Endodermal cell (in vitro differentiated cells): Measurements from ENCODE around the gene DCP2. TPM values are rescaled to one million over a fixed set of nuclear protein-coding genes. Genes with fewer than 3 reads are reported as not detected.

Source experiments
- DNase-seq: peaks from one replicate; pipeline ENCODE4 v3.0.0-alpha.2; 2017
- H3K27ac ChIP-seq: 2 replicates; pipeline ENCODE4 v1.5.1; 2013; ENCODE audit warnings: mild to moderate bottlenecking, low read depth, low read length, moderate library complexity
- H3K27me3 ChIP-seq: 2 replicates; pipeline ENCODE4 v1.6.1; 2013; ENCODE audit warnings: mild to moderate bottlenecking, low read length, moderate library complexity; ENCODE audit not compliant: insufficient read depth, control insufficient read depth, poor library complexity, severe bottlenecking
- H3K36me3 ChIP-seq: 2 replicates; pipeline ENCODE4 v1.7.0; 2013; ENCODE audit warnings: mild to moderate bottlenecking, low read length, moderate library complexity; ENCODE audit not compliant: control insufficient read depth, insufficient read depth
- H3K4me1 ChIP-seq: one replicate; pipeline ENCODE4 v1.7.0; 2013; ENCODE audit warnings: low read length; ENCODE audit not compliant: control insufficient read depth, insufficient read depth
- H3K4me3 ChIP-seq: 2 replicates; pipeline ENCODE4 v1.5.1; 2013; ENCODE audit warnings: mild to moderate bottlenecking, low read length, moderate library complexity
- H3K9ac ChIP-seq: 2 replicates; pipeline ENCODE4 v1.6.1; 2013; ENCODE audit warnings: mild to moderate bottlenecking, low read length, moderate library complexity; ENCODE audit not compliant: poor library complexity, severe bottlenecking; ENCODE audit errors: extremely low read depth
- H3K9me3 ChIP-seq: 2 replicates; pipeline ENCODE4 v1.6.1; 2013; ENCODE audit warnings: mild to moderate bottlenecking, low read length, moderate library complexity; ENCODE audit not compliant: control insufficient read depth
- H3K27ac Mint-ChIP-seq: 2 replicates; pipeline ENCODE4 v1.8.0; 2020; ENCODE audit warnings: mixed read lengths
- H3K27me3 Mint-ChIP-seq: 2 replicates; pipeline ENCODE4 v1.8.0; 2021; ENCODE audit warnings: mild to moderate bottlenecking, mixed read lengths; ENCODE audit not compliant: insufficient read depth
- H3K36me3 Mint-ChIP-seq: 2 replicates; pipeline ENCODE4 v1.8.0; 2020; ENCODE audit warnings: low read depth, mixed read lengths
- H3K4me1 Mint-ChIP-seq: 2 replicates; pipeline ENCODE4 v1.8.0; 2020; ENCODE audit warnings: mixed read lengths
- H3K4me3 Mint-ChIP-seq: 2 replicates; pipeline ENCODE4 v1.8.0; 2020; ENCODE audit warnings: mild to moderate bottlenecking, moderate library complexity, mixed read lengths
- H3K9me3 Mint-ChIP-seq: 2 replicates; pipeline ENCODE4 v1.8.0; 2020; ENCODE audit warnings: mild to moderate bottlenecking, mixed read lengths
- CTCF ChIP-seq: fragments of 200-600 bp; sonication (generic); conservative IDR thresholded peaks from 2 replicates; pipeline ENCODE4 v1.5.0; 2021; ENCODE audit warnings: antibody characterized with exemption, mild to moderate bottlenecking
- WGBS, 2 experiments: methylation state at CpG; one replicate each; pipeline versions ENCODE4 v1.1.5 to v1.1.7; 2013; ENCODE audit warnings: missing lambda C conversion rate in 2 of 2, mixed read lengths in 1 of 2; ENCODE audit not compliant: insufficient coverage in 1 of 2, insufficient read length in 1 of 2; 5-methylcytosine and 5-hydroxymethylcytosine counted together
- total RNA-seq, 2 donors: library from RNA; stranded (reverse); fragmentation: NEBNext Ultra II Directional in 1 of 2; extraction: Animal tissue kit (Norgen Biotek cat#: 25700) in 1 of 2; gene quantifications; 2 replicates in 1 of 2; 3 replicates in 1 of 2; pipeline ENCODE4 v1.2.1, GENCODE V29; 2021

DCP2 gene
- total RNA-seq, 2 donors from 2014 or later, result 152 to 154 TPM

- Mint-ChIP-seq H3K27ac (no peak overlapping the region), H3K4me3 (no peak overlapping the region), H3K9me3 (no peaks in the 10 kb centered on the region), H3K4me1 (peaks cover 2% of the 10 kb centered on the region), H3K36me3 (peaks cover 94% of the 10 kb centered on the region), H3K27me3 (no peaks in the 10 kb centered on the region)
- no peak overlapping the region for H3K9ac ChIP-seq
- WGBS, 2 experiments, result 80 to 100% methylated on average over 1 to 2 of the region's 2 CpGs
- no peak for TF ChIP-seq CTCF
- no peak overlapping the region for H3K4me3 ChIP-seq
- H3K36me3 ChIP-seq, result peaks cover 100% of the 10 kb centered on the region
- no peaks in the 10 kb centered on the region for H3K9me3 ChIP-seq
- no peaks in the 10 kb centered on the region for H3K4me1 ChIP-seq
- no peak for DNase-seq
- H3K27ac ChIP-seq, result no peak overlapping the region
- no peaks in the 10 kb centered on the region for H3K27me3 ChIP-seq
These were observed 89.0 kb downstream of the DCP2 start for GRCh38 chr5:113065626-113066025.

GRCh38 chr5:113067635-113068344 lies 91.2 kb downstream of the DCP2 start:
- Mint-ChIP-seq H3K4me3 (no peak overlapping the region), H3K9me3 (no peaks in the 10 kb centered on the region), H3K27me3 (no peaks in the 10 kb centered on the region), H3K4me1 (peaks cover 2% of the 10 kb centered on the region), H3K27ac (no peak overlapping the region), H3K36me3 (peaks cover 94% of the 10 kb centered on the region)
- no peak for TF ChIP-seq CTCF
- H3K27me3 ChIP-seq, result no peaks in the 10 kb centered on the region
- no peaks in the 10 kb centered on the region for H3K9me3 ChIP-seq
- H3K36me3 ChIP-seq, result peaks cover 100% of the 10 kb centered on the region
- no peak overlapping the region for H3K4me3 ChIP-seq
- DNase-seq, result no peak
- H3K9ac ChIP-seq, result no peak overlapping the region
- WGBS, 2 experiments, result 96 to 99% methylated on average over 18 to 19 of the region's 19 CpGs
- no peaks in the 10 kb centered on the region for H3K4me1 ChIP-seq
- no peak overlapping the region for H3K27ac ChIP-seq

GRCh38 chr5:113068559-113068958 lies 92.0 kb downstream of the DCP2 start:
- Mint-ChIP-seq H3K9me3 (no peaks in the 10 kb centered on the region), H3K4me1 (peaks cover 4% of the 10 kb centered on the region), H3K27ac (peak overlapping the region; percentile 36), H3K27me3 (no peaks in the 10 kb centered on the region), H3K4me3 (no peak overlapping the region), H3K36me3 (peaks cover 94% of the 10 kb centered on the region)
- Histone ChIP-seq H3K27me3 (no peaks in the 10 kb centered on the region), H3K9ac (no peak overlapping the region), H3K9me3 (no peaks in the 10 kb centered on the region), H3K4me3 (no peak overlapping the region), H3K27ac (no peak overlapping the region), H3K36me3 (peaks cover 100% of the 10 kb centered on the region), H3K4me1 (no peaks in the 10 kb centered on the region)
- no peak for TF ChIP-seq CTCF
- no peak for DNase-seq
- WGBS, 2 experiments, result 100% methylated on average over 2 of the region's 2 CpGs; no CpG with 5 or more reads in 1 of the 2 experiments

Other genes starting within 250 kb of the DCP2 start
- gene APC, start 238.9 kb upstream of the DCP2 start, total RNA-seq, result 10 to 100 TPM; 66.3 to 87.6 TPM
- gene SRP19, start 115.5 kb upstream of the DCP2 start, total RNA-seq, result 10 to 100 TPM; 65.4 to 65.7 TPM
- 10 to 100 TPM; 42.1 to 42.3 TPM for gene REEP5, start 54.6 kb upstream of the DCP2 start, total RNA-seq